Endothelial cell (in vitro differentiated cells): ENCODE results near the gene PTPRM. TPM values are rescaled to one million over a fixed set of nuclear protein-coding genes. Genes with fewer than 3 reads are reported as not detected.

Source experiments
- DNase-seq: peaks from one replicate; pipeline ENCODE4 v3.0.0; 2021; ENCODE audit warnings: low spot score
- H3K27ac Mint-ChIP-seq: one replicate; pipeline ENCODE4 v1.8.0; 2021; ENCODE audit warnings: mixed read lengths, inconsistent platforms; ENCODE audit not compliant: unreplicated experiment
- H3K27me3 Mint-ChIP-seq: one replicate; pipeline ENCODE4 v1.8.0; 2021; ENCODE audit warnings: mild to moderate bottlenecking, moderate library complexity, mixed read lengths, inconsistent platforms; ENCODE audit not compliant: unreplicated experiment
- H3K36me3 Mint-ChIP-seq: one replicate; pipeline ENCODE4 v1.8.0; 2021; ENCODE audit warnings: mild to moderate bottlenecking, low read depth, mixed read lengths, inconsistent platforms; ENCODE audit not compliant: unreplicated experiment
- H3K4me1 Mint-ChIP-seq: one replicate; pipeline ENCODE4 v1.8.0; 2021; ENCODE audit warnings: mild to moderate bottlenecking, mixed read lengths, inconsistent platforms; ENCODE audit not compliant: unreplicated experiment
- H3K4me3 Mint-ChIP-seq: one replicate; pipeline ENCODE4 v1.8.0; 2021; ENCODE audit warnings: mild to moderate bottlenecking, mixed read lengths, inconsistent platforms; ENCODE audit not compliant: unreplicated experiment
- H3K9me3 Mint-ChIP-seq: one replicate; pipeline ENCODE4 v1.8.0; 2021; ENCODE audit warnings: mixed read lengths, inconsistent platforms; ENCODE audit not compliant: unreplicated experiment
- CTCF ChIP-seq: fragments of 200-600 bp; sonication (generic); IDR thresholded peaks from one replicate; pipeline ENCODE4 v1.5.0; 2021; ENCODE audit warnings: antibody characterized with exemption; ENCODE audit not compliant: unreplicated experiment
- total RNA-seq: library from RNA; stranded (reverse); fragmentation: NEBNext Ultra II Directional; extraction: Animal tissue kit (Norgen Biotek cat#: 25700); gene quantifications from one replicate; pipeline ENCODE4 v1.2.1, GENCODE V29; 2021; ENCODE audit not compliant: unreplicated experiment

PTPRM gene
- total RNA-seq, 1 donor from 2014 or later = 284 TPM

GRCh38 chr18:7616661-7617060, 49.5 kb downstream of the PTPRM start:
- no peak for DNase-seq
- no peak for TF ChIP-seq CTCF
- no peaks in the 10 kb centered on the region for H3K36me3 Mint-ChIP-seq
- no peaks in the 10 kb centered on the region for H3K9me3 Mint-ChIP-seq
- H3K27me3 Mint-ChIP-seq = no peaks in the 10 kb centered on the region
- H3K27ac Mint-ChIP-seq = no peak overlapping the region
- H3K4me3 Mint-ChIP-seq = no peak overlapping the region
- H3K4me1 Mint-ChIP-seq = peaks cover 30% of the 10 kb centered on the region

GRCh38 chr18:7617738-7618422, 50.8 kb downstream of the PTPRM start:
- DNase-seq = no peak

GRCh38 chr18:7618891-7619442, 51.9 kb downstream of the PTPRM start:
- no peak overlapping the region for H3K27ac Mint-ChIP-seq
- TF ChIP-seq CTCF = no peak
- no peak overlapping the region for H3K4me3 Mint-ChIP-seq

More at GRCh38 chr18:7617738-7618422, 50.8 kb downstream of the PTPRM start:
- H3K4me3 Mint-ChIP-seq = no peak overlapping the region
- H3K36me3 Mint-ChIP-seq = no peaks in the 10 kb centered on the region
- no peak for TF ChIP-seq CTCF
- peaks cover 28% of the 10 kb centered on the region for H3K4me1 Mint-ChIP-seq
- no peaks in the 10 kb centered on the region for H3K27me3 Mint-ChIP-seq
- H3K9me3 Mint-ChIP-seq = no peaks in the 10 kb centered on the region
- no peak overlapping the region for H3K27ac Mint-ChIP-seq

GRCh38 chr18:7619676-7620075, 52.6 kb downstream of the PTPRM start:
- Mint-ChIP-seq H3K9me3 (no peaks in the 10 kb centered on the region), H3K27me3 (no peaks in the 10 kb centered on the region), H3K4me1 (peaks cover 37% of the 10 kb centered on the region), H3K4me3 (no peak overlapping the region), H3K36me3 (no peaks in the 10 kb centered on the region), H3K27ac (no peak overlapping the region)
- no peak for TF ChIP-seq CTCF
- DNase-seq = no peak

More at GRCh38 chr18:7618891-7619442, 51.9 kb downstream of the PTPRM start:
- no peaks in the 10 kb centered on the region for H3K9me3 Mint-ChIP-seq
- H3K27me3 Mint-ChIP-seq = no peaks in the 10 kb centered on the region
- peaks cover 32% of the 10 kb centered on the region for H3K4me1 Mint-ChIP-seq
- H3K36me3 Mint-ChIP-seq = no peaks in the 10 kb centered on the region
- no peak for DNase-seq

- peaks cover 55% of the 10 kb centered on the region for H3K4me1 Mint-ChIP-seq
- peaks cover 3% of the 10 kb centered on the region for H3K27me3 Mint-ChIP-seq
- no peaks in the 10 kb centered on the region for H3K9me3 Mint-ChIP-seq
- no peak overlapping the region for H3K4me3 Mint-ChIP-seq
- DNase-seq = no peak
- peaks cover 5% of the 10 kb centered on the region for H3K36me3 Mint-ChIP-seq
- no peak overlapping the region for H3K27ac Mint-ChIP-seq
- no peak for TF ChIP-seq CTCF
Observed at GRCh38 chr18:7622721-7623120, 55.6 kb downstream of the PTPRM start.
